Measurements from ENCODE around the gene SPOUT1. TPM values are rescaled to one million over a fixed set of nuclear protein-coding genes. Genes with fewer than 3 reads are reported as not detected.

The SPOUT1 gene
- polyA plus RNA-seq, 1 donor from 2014 or later: 34.7 TPM

- Histone ChIP-seq H3K27ac (ENCODE audit: low read length) (no peak overlapping the region), H3K9me3 (ENCODE audit: low read length) (no peaks in the 10 kb centered on the region), H3F3A (ENCODE audit: insufficient read depth, low read length, poor library complexity, severe bottlenecking) (no peaks in the 10 kb centered on the region), H3K9ac (ENCODE audit: low read length) (no peak overlapping the region), H3K79me2 (replicated peaks; ENCODE audit: insufficient read depth, low read length) (no peaks in the 10 kb centered on the region), H4K20me1 (ENCODE audit: insufficient read depth) (no peaks in the 10 kb centered on the region), H3K9me2 (ENCODE audit: insufficient read depth, low read length) (no peaks in the 10 kb centered on the region), H3K36me3 (ENCODE audit: insufficient read depth, low read length) (no peaks in the 10 kb centered on the region), H3K4me3 (ENCODE audit: low read length) (no peak overlapping the region), H3K27me3 (ENCODE audit: insufficient read depth, low read depth, low read length) (no peaks in the 10 kb centered on the region), H2AFZ (ENCODE audit: low read depth, low read length) (no peak overlapping the region), H3K4me2 (ENCODE audit: low read length) (no peak overlapping the region)
- TF ChIP-seq MXI1 (conservative IDR thresholded peaks at IDR 0.05; ENCODE audit: poor library complexity, severe bottlenecking): no peak
- TF ChIP-seq EZH2 (IDR thresholded peaks at IDR 0.05; ENCODE audit: borderline replicate concordance, insufficient read depth, low read length, poor library complexity, severe bottlenecking): no peak
- TF ChIP-seq POLR2AphosphoS5 (IDR thresholded peaks at IDR 0.05): no peak
- no peak for TF ChIP-seq REST (IDR thresholded peaks at IDR 0.05; ENCODE audit: borderline replicate concordance)
- no peak for TF ChIP-seq CTCF (IDR thresholded peaks at IDR 0.05; ENCODE audit: poor library complexity, severe bottlenecking)
- TF ChIP-seq SMC3 (conservative IDR thresholded peaks at IDR 0.05; ENCODE audit: poor library complexity): no peak
- no peak for TF ChIP-seq TAF1 (IDR thresholded peaks at IDR 0.05; ENCODE audit: low read depth)
- no peak for TF ChIP-seq RAD21 (conservative IDR thresholded peaks at IDR 0.05)
- no peak for TF ChIP-seq EP300 (conservative IDR thresholded peaks at IDR 0.05; ENCODE audit: poor library complexity, severe bottlenecking)
Observed at GRCh38 chr9:128821584-128822406, 7.8 kb downstream of the SPOUT1 start.

- Histone ChIP-seq H3K36me3 (ENCODE audit: insufficient read depth, low read length) (no peaks in the 10 kb centered on the region), H3F3A (ENCODE audit: insufficient read depth, low read length, poor library complexity, severe bottlenecking) (no peaks in the 10 kb centered on the region), H3K27ac (ENCODE audit: low read length) (no peak overlapping the region), H3K79me2 (replicated peaks; ENCODE audit: insufficient read depth, low read length) (no peaks in the 10 kb centered on the region), H3K27me3 (ENCODE audit: insufficient read depth, low read depth, low read length) (no peaks in the 10 kb centered on the region), H2AFZ (ENCODE audit: low read depth, low read length) (no peak overlapping the region), H3K9ac (ENCODE audit: low read length) (no peak overlapping the region), H3K9me2 (ENCODE audit: insufficient read depth, low read length) (no peaks in the 10 kb centered on the region), H3K4me3 (ENCODE audit: low read length) (no peak overlapping the region), H3K4me2 (ENCODE audit: low read length) (no peak overlapping the region), H3K9me3 (ENCODE audit: low read length) (no peaks in the 10 kb centered on the region), H4K20me1 (ENCODE audit: insufficient read depth) (no peaks in the 10 kb centered on the region)
- no peak for TF ChIP-seq CTCF (IDR thresholded peaks at IDR 0.05; ENCODE audit: poor library complexity, severe bottlenecking)
- no peak for TF ChIP-seq REST (IDR thresholded peaks at IDR 0.05; ENCODE audit: borderline replicate concordance)
- no peak for TF ChIP-seq POLR2AphosphoS5 (IDR thresholded peaks at IDR 0.05)
- TF ChIP-seq RAD21 (conservative IDR thresholded peaks at IDR 0.05): no peak
- no peak for TF ChIP-seq EZH2 (IDR thresholded peaks at IDR 0.05; ENCODE audit: borderline replicate concordance, insufficient read depth, low read length, poor library complexity, severe bottlenecking)
- no peak for TF ChIP-seq SMC3 (conservative IDR thresholded peaks at IDR 0.05; ENCODE audit: poor library complexity)
Observed at GRCh38 chr9:128820665-128821583, 8.7 kb downstream of the SPOUT1 start.
